IPS-18c (cell line): ENCODE data around the gene NFATC2IP.
"Not testable (repeated sequence)": the region's sequence is repeated elsewhere in the genome, so short reads cannot be mapped to it uniquely, and the experiment has no call there.

Experiments
- H3K4me3 ChIP-seq: 2 replicates; pipeline ENCODE4 v1.7.0; 2013; ENCODE audit warnings: low read depth, mild to moderate bottlenecking, low read length, moderate library complexity; ENCODE audit not compliant: insufficient read depth
- H3K9me3 ChIP-seq: one replicate; pipeline ENCODE4 v1.6.1; 2013; ENCODE audit warnings: mild to moderate bottlenecking, low read length, moderate library complexity; ENCODE audit not compliant: control insufficient read depth, insufficient read depth

NFATC2IP gene

DNA sequence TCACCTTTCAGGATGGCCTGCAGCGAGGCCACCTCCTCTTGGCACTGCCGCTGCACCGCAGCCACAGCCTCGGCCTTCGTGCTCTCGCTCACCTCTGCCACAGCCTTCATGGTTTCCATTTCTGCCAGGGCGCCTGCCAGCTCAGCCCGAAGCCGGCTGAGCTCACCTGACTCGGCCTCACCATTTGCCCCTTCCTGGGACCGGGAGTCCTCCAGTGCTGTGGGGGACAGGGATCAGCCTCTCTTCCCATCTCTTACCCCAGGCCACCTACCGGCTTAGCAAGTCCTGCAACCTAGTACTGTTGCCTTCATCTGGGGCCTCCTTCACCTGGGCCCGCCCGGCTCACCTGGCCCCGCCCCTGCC, 26.4 kb upstream of the NFATC2IP start:
- peak overlapping the region; percentile 90 for H3K4me3 ChIP-seq

GRCh38 chr16:28924762-28925385, 25.9 kb upstream of the NFATC2IP start, which contains the start of gene RABEP2:
TSS of gene RABEP2 (minus strand) at chr16:28925238. CDS start at chr16:28925163, 75 bp downstream.
- Histone ChIP-seq H3K9me3 (no peaks in the 10 kb centered on the region), H3K4me3 (peak within 1 kb of the TSS; percentile 90)

More for the DNA sequence above, 26.4 kb upstream of the NFATC2IP start:
- H3K9me3 ChIP-seq = no peaks in the 10 kb centered on the region

- Histone ChIP-seq H3K9me3 (no peaks in the 10 kb centered on the region), H3K4me3 (peak overlapping the region; percentile 90)
Observed at GRCh38 chr16:28925386-28926228, 25.1 kb upstream of the NFATC2IP start.

DNA sequence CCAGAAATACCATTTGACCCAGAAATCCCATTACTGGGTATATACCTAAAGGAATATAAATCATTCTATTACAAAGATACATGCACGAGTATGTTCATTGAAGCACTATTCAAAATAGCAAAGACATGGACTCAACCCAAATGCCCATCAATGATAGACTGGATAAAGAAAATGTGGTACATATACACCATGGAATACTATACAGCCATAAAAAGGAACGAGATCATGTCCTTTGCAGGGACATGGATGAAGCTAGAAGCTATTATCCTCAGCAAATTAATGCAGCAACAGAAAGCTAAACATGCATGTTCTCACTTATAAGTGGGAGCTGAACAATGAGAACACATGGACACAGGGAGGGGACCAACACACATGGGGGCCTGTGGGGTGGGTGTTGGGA, 24.5 kb upstream of the NFATC2IP start:
- H3K4me3 ChIP-seq = peak overlapping the region; percentile 90; the same call in 1 of the 2 replicates
- not testable (repeated sequence) for H3K9me3 ChIP-seq

GRCh38 chr16:28927815-28928214, 22.9 kb upstream of the NFATC2IP start:
- H3K4me3 ChIP-seq = no peak overlapping the region
- no peaks in the 10 kb centered on the region for H3K9me3 ChIP-seq

GRCh38 chr16:28930203-28930602, 20.5 kb upstream of the NFATC2IP start:
- H3K9me3 ChIP-seq = no peaks in the 10 kb centered on the region
- no peak overlapping the region for H3K4me3 ChIP-seq

- H3K4me3 ChIP-seq = no peak overlapping the region
- H3K9me3 ChIP-seq = no peaks in the 10 kb centered on the region
Observed at GRCh38 chr16:28930652-28931051, 20.1 kb upstream of the NFATC2IP start.

DNA sequence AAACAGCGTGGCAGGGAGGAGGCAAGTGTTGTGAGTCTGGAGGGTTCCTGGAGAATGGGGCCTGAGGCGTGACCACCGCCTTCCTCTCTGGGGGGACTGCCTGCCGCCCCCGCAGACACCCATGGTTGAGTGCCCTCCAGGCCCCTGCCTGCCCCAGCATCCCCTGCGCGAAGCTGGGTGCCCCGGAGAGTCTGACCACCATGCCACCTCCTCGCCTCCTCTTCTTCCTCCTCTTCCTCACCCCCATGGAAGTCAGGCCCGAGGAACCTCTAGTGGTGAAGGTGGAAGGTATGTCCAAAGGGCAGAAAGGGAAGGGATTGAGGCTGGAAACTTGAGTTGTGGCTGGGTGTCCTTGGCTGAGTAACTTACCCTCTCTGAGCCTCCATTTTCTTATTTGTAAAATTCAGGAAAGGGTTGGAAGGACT, 18.9 kb upstream of the NFATC2IP start, which contains the start of gene CD19:
TSS of gene CD19 (plus strand) at position 171 of the 425 bp plus-strand sequence. CDS start at position 201, 30 bp downstream.
- Histone ChIP-seq H3K9me3 (no peaks in the 10 kb centered on the region), H3K4me3 (no peak within 1 kb of the TSS)

DNA sequence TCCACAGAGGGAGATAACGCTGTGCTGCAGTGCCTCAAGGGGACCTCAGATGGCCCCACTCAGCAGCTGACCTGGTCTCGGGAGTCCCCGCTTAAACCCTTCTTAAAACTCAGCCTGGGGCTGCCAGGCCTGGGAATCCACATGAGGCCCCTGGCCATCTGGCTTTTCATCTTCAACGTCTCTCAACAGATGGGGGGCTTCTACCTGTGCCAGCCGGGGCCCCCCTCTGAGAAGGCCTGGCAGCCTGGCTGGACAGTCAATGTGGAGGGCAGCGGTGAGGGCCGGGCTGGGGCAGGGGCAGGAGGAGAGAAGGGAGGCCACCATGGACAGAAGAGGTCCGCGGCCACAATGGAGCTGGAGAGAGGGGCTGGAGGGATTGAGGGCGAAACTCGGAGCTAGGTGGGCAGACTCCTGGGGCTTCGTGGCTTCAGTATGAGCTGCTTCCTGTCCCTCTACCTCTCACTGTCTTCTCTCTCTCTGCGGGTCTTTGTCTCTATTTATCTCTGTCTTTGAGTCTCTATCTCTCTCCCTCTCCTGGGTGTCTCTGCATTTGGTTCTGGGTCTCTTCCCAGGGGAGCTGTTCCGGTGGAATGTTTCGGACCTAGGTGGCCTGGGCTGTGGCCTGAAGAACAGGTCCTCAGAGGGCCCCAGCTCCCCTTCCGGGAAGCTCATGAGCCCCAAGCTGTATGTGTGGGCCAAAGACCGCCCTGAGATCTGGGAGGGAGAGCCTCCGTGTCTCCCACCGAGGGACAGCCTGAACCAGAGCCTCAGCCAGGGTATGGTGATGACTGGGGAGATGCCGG, 18.2 kb upstream of the NFATC2IP start:
- H3K9me3 ChIP-seq = no peaks in the 10 kb centered on the region
- no peak overlapping the region for H3K4me3 ChIP-seq

- no peak overlapping the region for H3K4me3 ChIP-seq
- H3K9me3 ChIP-seq = no peaks in the 10 kb centered on the region
Observed at GRCh38 chr16:28933171-28933570, 17.6 kb upstream of the NFATC2IP start.

DNA sequence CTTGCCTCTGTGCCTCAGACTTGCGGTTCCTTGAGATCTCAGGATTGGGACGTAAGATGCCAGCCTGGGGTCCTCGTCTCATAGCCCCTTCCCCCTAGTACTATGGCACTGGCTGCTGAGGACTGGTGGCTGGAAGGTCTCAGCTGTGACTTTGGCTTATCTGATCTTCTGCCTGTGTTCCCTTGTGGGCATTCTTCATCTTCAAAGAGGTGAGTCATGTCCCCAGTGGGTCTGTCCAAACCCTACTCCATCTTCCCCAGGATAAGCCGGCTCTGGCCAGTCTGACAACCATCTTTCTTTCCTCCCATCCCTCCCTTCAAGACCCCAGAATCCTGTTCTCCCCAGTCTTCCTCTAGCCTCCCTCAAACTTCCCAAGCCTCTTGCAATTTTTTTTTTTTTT, 15.4 kb upstream of the NFATC2IP start:
- Histone ChIP-seq H3K4me3 (no peak overlapping the region), H3K9me3 (no peaks in the 10 kb centered on the region)

GRCh38 chr16:28935924-28936783, 14.6 kb upstream of the NFATC2IP start:
- Histone ChIP-seq H3K4me3 (peak overlapping the region; percentile 49; the same call in 1 of the 2 replicates), H3K9me3 (no peaks in the 10 kb centered on the region)

- no peak overlapping the region for H3K4me3 ChIP-seq
- H3K9me3 ChIP-seq = no peaks in the 10 kb centered on the region
Observed at GRCh38 chr16:28936784-28937155, 14.0 kb upstream of the NFATC2IP start.

DNA sequence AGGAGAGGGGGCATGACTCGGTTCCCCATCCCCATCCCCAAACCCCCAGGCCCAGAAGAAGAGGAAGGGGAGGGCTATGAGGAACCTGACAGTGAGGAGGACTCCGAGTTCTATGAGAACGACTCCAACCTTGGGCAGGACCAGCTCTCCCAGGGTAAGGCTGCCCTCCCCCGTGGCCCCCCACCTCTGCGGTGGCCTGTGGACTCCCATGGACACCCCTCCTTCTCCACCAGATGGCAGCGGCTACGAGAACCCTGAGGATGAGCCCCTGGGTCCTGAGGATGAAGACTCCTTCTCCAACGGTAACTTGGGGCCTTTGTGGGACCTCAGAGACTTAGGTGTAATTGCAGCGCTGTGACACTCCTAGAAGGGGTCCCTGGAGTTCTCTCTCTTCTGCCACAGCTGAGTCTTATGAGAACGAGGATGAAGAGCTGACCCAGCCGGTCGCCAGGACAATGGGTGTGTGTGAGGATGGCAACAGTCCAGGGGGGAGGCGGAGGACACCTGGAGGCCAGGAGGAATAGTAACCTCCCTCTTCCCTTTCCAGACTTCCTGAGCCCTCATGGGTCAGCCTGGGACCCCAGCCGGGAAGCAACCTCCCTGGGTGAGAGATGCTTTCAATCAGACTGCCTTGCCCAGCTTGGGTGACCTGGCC, 13.4 kb upstream of the NFATC2IP start:
- Histone ChIP-seq H3K4me3 (no peak overlapping the region), H3K9me3 (no peaks in the 10 kb centered on the region)

GRCh38 chr16:28938721-28939120, 12.0 kb upstream of the NFATC2IP start:
- Histone ChIP-seq H3K4me3 (no peak overlapping the region), H3K9me3 (no peaks in the 10 kb centered on the region)

- H3K9me3 ChIP-seq, H3K4me3 ChIP-seq: not testable (repeated sequence)
Observed at GRCh38 chr16:28939825-28940224, 10.9 kb upstream of the NFATC2IP start.
